Stimulated activated CD4-positive, alpha-beta T cell treated with anti-CD3 and anti-CD28 coated beads, Interleukin-12 subunit alpha, Interleukin-12 subunit beta, amount 100 ng/mL, for 48 hours (primary cell): Measurements from ENCODE around the gene PRLH.

ENCODE experiments used
- DNase-seq, 3 donors: peaks; one replicate each; pipeline ENCODE4 v3.0.0-alpha.2; 2020; ENCODE audit warnings: low read depth in 2 of 3, low spot score in 1 of 3

Gene PRLH

GRCh38 chr2:237538901-237539300 is 27.5 kb upstream of the PRLH start:
- no peak for DNase-seq

DNA sequence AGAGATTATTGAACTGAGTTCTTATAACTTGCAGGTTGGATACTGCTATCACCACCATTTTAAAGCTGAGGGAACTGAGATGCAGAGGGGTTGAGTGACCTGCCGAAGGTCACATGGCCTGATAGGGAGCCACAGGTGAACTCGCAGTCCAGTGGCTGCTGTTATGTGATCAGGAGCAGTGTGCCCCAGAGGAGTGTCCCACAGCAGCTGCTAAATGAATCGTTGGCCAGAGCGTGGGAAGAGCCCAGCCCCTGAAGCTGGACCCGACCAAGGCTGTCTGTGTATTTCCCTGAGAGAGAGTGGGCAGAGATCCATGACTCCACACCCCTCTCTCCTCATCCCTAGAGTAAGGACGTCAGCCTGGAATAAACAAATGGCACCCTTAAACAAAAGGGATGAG is 26.7 kb upstream of the PRLH start:
- no peak for DNase-seq

GRCh38 chr2:237540223-237540775 is 26.1 kb upstream of the PRLH start:
- no peak for DNase-seq

DNA sequence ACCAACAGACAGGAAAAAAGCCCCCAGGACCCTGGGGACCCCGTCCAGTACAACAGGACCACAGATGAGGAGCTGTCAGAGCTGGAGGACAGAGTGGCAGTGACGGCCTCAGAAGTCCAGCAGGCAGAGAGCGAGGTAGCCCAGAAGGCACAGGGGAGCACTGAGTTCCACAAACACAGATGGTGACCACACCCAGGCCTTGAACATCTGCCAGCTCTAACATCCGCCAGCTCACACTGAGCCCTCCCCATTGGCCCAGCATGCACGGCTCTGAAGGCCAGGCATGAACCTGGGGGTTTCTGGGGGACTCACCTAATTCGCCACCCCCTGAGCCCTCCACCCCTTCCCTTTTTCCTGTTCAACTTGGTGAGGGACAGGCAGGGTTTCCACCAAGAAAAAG is 25.6 kb upstream of the PRLH start:
- DNase-seq = no peak

- DNase-seq = no peak
Observed at GRCh38 chr2:237541243-237541642, 25.1 kb upstream of the PRLH start.

GRCh38 chr2:237542001-237542704 is 24.2 kb upstream of the PRLH start:
- no peak for DNase-seq

GRCh38 chr2:237546040-237546875 is 20.1 kb upstream of the PRLH start:
- DNase-seq = no peak

DNA sequence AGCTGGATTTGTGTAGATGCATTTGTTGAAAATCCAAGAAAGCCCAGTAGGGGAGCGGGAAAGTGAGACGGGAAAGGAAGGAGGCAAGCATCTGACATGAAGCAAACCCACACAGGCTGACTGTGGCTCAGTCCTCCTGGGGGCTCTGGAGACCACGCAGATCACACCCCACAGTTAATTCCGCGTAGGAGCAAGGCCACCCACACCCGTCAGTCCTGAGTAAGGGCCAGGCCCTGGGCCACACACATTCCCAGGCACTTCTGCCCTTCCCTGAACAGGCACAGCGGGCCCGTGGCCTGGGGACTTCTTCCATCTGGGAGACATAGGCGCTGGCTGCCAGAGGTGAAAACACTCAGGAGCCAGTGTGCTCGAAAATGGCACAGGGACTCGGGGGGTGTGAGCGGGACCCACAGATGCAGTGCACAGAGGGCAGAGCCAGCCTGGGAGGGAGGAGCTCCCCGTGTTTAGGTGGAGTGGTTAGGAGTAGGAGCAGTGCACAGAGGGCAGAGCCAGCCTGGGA is 19.4 kb upstream of the PRLH start:
- DNase-seq = no peak

DNA sequence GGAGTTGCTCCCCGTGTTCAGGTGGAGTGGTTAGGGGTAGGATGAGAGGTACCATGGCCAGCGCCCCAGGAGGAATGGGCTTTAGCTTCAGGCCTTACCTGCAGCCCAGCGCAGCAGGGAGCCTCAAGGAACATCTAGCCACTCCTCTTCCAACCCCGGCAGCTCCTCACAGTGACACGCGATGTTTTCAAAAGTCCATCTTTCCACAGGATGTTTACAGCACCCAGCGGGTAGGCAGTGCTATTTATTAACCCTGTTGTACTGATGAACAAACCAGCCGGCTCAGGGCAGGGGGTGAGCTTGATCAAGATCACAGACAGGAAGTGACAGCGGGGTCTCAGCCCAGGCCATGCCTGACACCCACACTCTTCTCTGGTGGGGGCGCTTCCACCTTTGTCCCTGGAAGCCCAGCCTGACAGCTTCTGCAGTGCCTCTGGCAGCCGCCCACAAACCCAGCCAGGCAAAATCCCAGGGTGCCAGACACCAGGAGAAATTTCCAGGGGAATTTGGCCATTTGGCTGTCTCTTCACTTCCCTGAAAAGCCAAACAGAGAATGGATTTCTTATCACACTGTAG is 18.4 kb upstream of the PRLH start:
- no peak for DNase-seq

GRCh38 chr2:237549216-237549615 is 17.2 kb upstream of the PRLH start:
- no peak for DNase-seq

GRCh38 chr2:237549643-237550415 is 16.5 kb upstream of the PRLH start:
- no peak for DNase-seq

- no peak for DNase-seq
Observed at GRCh38 chr2:237551071-237551574, 15.3 kb upstream of the PRLH start.

GRCh38 chr2:237552908-237553307 is 13.5 kb upstream of the PRLH start:
- no peak for DNase-seq

DNA sequence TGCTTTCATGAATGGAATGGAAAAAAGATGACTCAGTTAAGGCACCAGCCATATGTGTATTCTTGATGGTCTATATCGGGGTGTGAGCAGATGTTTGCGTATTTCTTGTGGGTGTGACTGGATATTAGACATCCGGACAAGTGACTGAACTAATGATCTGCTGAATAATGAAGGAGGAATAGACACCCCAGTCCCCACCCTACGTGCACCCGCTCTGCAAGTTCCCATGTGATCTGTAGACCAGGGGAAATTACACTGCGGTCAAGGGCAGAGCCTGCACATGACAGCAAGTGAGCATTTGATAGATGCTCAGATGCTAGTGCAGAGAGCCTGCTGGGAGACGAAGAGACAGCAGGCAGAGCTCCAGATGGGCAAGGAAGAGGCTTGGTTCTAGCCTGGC is 12.4 kb upstream of the PRLH start:
- no peak for DNase-seq

DNA sequence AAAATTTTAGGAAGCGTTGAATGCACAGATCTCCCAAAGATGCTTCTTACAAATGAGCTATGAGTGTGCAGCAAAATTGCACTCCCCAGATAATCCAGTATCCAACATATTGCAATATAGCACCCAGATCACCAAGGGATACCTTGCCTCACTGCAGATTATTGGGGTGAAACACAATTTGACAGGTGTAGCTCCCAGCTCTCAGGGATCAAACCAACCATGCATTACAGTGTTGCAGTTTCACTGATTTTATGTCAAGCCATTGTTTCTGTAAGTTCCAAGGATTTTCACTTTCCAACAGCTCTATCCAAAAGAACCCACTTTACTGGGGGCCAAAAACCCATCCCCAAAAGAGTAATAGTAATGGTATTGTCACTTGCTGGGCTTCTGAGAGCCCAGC is 10.8 kb upstream of the PRLH start:
- no peak for DNase-seq

- peak; percentile 18 to 28 (median 26) for DNase-seq
Observed at GRCh38 chr2:237556773-237557632, 9.4 kb upstream of the PRLH start.

DNA sequence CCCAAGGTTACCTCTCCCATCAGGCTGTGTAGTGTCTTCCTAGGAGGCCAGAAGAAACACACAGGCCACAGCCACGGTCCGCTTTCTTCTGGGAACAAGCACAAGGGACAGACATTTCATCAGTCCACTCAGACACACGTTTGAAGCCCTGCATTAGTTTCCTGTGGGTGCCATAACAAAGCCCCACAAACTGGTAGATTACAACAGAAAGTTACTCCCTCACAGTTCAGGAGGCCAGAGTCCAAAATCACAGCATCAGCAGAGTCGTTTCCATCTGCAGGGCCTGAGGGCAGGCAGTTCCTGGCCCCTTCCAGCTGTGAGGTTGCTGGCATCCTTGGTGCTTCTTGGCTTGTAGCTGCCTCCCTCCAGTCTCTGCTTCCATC is 8.8 kb upstream of the PRLH start:
- DNase-seq = no peak

GRCh38 chr2:237558961-237559641 is 7.3 kb upstream of the PRLH start:
- no peak for DNase-seq

- no peak for DNase-seq
Observed at GRCh38 chr2:237561221-237561620, 5.2 kb upstream of the PRLH start.
